Chondrocyte (in vitro differentiated cells): ENCODE results near the gene STAG2. TPM values are rescaled to one million over a fixed set of nuclear protein-coding genes. Genes with fewer than 3 reads are reported as not detected.

ENCODE experiments used
- DNase-seq: peaks from one replicate; pipeline ENCODE4 v3.0.0; 2021; ENCODE audit warnings: mixed read lengths, low spot score
- H3K27ac Mint-ChIP-seq: one replicate; pipeline ENCODE4 v1.8.0; 2021; ENCODE audit warnings: mild to moderate bottlenecking, moderate library complexity, mixed read lengths; ENCODE audit not compliant: unreplicated experiment
- H3K27me3 Mint-ChIP-seq: 2 replicates; pipeline ENCODE4 v1.8.0; 2021; ENCODE audit warnings: low read depth, mixed read lengths
- H3K36me3 Mint-ChIP-seq: 2 replicates; pipeline ENCODE4 v1.8.0; 2021; ENCODE audit warnings: low read depth, mixed read lengths
- H3K4me1 Mint-ChIP-seq: 2 replicates; pipeline ENCODE4 v1.8.0; 2021; ENCODE audit warnings: low read depth, mild to moderate bottlenecking, mixed read lengths
- H3K4me3 Mint-ChIP-seq: one replicate; pipeline ENCODE4 v1.8.0; 2021; ENCODE audit warnings: mild to moderate bottlenecking, moderate library complexity, mixed read lengths; ENCODE audit not compliant: unreplicated experiment
- H3K9me3 Mint-ChIP-seq: 2 replicates; pipeline ENCODE4 v1.8.0; 2021; ENCODE audit warnings: low read depth, mixed read lengths
- CTCF ChIP-seq: fragments of 200-600 bp; sonication (generic); IDR thresholded peaks from 2 replicates; pipeline ENCODE4 v1.5.0; 2021; ENCODE audit warnings: antibody characterized with exemption, mild to moderate bottlenecking, moderate library complexity
- total RNA-seq: library from RNA; stranded (reverse); gene quantifications from 3 replicates; pipeline ENCODE4 v1.2.1, GENCODE V29; 2021

Gene STAG2
- total RNA-seq, 1 donor from 2014 or later = 39.4 TPM

- H3K9me3 Mint-ChIP-seq = peaks cover 4% of the 10 kb centered on the region
- H3K4me1 Mint-ChIP-seq = peaks cover 15% of the 10 kb centered on the region
- H3K4me3 Mint-ChIP-seq = no peak overlapping the region
- no peak for TF ChIP-seq CTCF
- no peak for DNase-seq
- H3K27ac Mint-ChIP-seq = no peak overlapping the region
- H3K27me3 Mint-ChIP-seq = no peaks in the 10 kb centered on the region
- no peaks in the 10 kb centered on the region for H3K36me3 Mint-ChIP-seq
Measured at GRCh38 chrX:124010566-124010965, 49.1 kb downstream of the STAG2 start.

- Mint-ChIP-seq H3K4me3 (no peak overlapping the region), H3K9me3 (peaks cover 4% of the 10 kb centered on the region), H3K4me1 (peaks cover 12% of the 10 kb centered on the region), H3K27me3 (no peaks in the 10 kb centered on the region), H3K36me3 (no peaks in the 10 kb centered on the region), H3K27ac (no peak overlapping the region)
- no peak for DNase-seq
- TF ChIP-seq CTCF = no peak
Measured at GRCh38 chrX:124015721-124016120, 54.2 kb downstream of the STAG2 start.

- no peaks in the 10 kb centered on the region for H3K36me3 Mint-ChIP-seq
- TF ChIP-seq CTCF = no peak
- peaks cover 12% of the 10 kb centered on the region for H3K4me1 Mint-ChIP-seq
- no peaks in the 10 kb centered on the region for H3K27me3 Mint-ChIP-seq
- H3K27ac Mint-ChIP-seq = no peak overlapping the region
- no peaks in the 10 kb centered on the region for H3K9me3 Mint-ChIP-seq
- DNase-seq = no peak
- no peak overlapping the region for H3K4me3 Mint-ChIP-seq
Measured at GRCh38 chrX:124016825-124017224, 55.3 kb downstream of the STAG2 start.

GRCh38 chrX:124018023-124018422 is 56.5 kb downstream of the STAG2 start:
- no peaks in the 10 kb centered on the region for H3K36me3 Mint-ChIP-seq
- peaks cover 12% of the 10 kb centered on the region for H3K4me1 Mint-ChIP-seq
- DNase-seq = no peak
- no peak overlapping the region for H3K4me3 Mint-ChIP-seq
- peak; percentile 70 for TF ChIP-seq CTCF
- H3K27me3 Mint-ChIP-seq = no peaks in the 10 kb centered on the region
- no peak overlapping the region for H3K27ac Mint-ChIP-seq
- H3K9me3 Mint-ChIP-seq = no peaks in the 10 kb centered on the region

GRCh38 chrX:124023838-124024238 is 62.3 kb downstream of the STAG2 start:
- no peak overlapping the region for H3K4me3 Mint-ChIP-seq
- peak overlapping the region; percentile 59 for H3K27ac Mint-ChIP-seq
- H3K27me3 Mint-ChIP-seq = no peaks in the 10 kb centered on the region
- TF ChIP-seq CTCF = no peak
- H3K4me1 Mint-ChIP-seq = peaks cover 6% of the 10 kb centered on the region
- no peak for DNase-seq
- no peaks in the 10 kb centered on the region for H3K36me3 Mint-ChIP-seq
- no peaks in the 10 kb centered on the region for H3K9me3 Mint-ChIP-seq
